Stimulated activated CD8-positive, alpha-beta memory T cell treated with anti-CD3 and anti-CD28 coated beads, Interleukin-12 subunit alpha, Interleukin-12 subunit beta, amount 100 ng/mL, for 1 hour (primary cell): ENCODE results near the gene PREB.
"Not testable (repeated sequence)": the region's sequence is repeated elsewhere in the genome, so short reads cannot be mapped to it uniquely, and the experiment has no call there.

Source experiments
- DNase-seq: peaks from one replicate; pipeline ENCODE4 v3.0.0-alpha.2; 2020; ENCODE audit warnings: low read depth

PREB gene

GRCh38 chr2:27125104-27125503 lies 9.3 kb downstream of the PREB start:
- DNase-seq, result no peak

DNA sequence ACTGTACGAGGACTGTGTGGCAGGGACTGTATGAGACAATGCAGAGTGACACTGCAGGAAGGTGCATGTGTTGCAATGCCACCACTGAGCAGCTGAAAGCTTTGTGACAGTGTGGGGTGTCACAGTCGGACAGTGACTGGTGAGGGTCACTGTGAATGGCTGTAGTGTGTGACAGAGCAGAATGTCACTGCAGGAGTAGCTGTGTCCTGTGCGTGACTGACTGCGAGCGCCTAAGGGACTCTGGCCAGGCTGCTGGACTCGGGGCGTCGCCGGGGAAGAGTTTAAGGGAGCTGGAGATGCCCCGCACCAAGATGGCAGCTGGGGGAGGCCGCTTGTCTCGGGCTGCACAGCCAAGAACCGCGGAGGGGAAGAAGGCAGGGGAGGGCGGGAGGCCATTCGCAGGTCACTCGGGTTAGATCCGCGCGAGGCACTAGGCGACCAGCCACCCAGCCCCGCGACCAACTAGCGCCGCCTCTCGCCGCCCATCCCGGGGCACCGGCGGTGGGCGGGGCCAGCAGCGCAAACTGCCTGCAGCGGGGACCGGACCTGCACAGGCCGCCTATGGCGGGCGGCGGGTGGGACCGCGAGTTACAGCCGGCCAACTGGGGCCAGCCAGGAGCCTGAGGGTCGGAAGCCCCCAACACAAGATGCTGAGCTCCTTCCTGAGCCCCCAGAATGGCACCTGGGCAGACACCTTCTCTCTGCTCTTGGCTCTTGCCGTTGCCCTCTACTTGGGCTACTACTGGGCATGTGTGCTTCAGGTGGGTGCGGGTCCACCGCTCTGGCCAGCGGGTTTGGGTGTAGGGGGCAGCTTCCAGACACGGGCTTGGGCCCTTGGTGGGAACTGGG lies 10.9 kb downstream of the PREB start, which contains the start of gene ABHD1:
ABHD1 (plus strand) TSS at position 514 of the 849 bp plus-strand sequence; CDS start at position 648, 134 bp downstream.
- DNase-seq, result peak; percentile 38

GRCh38 chr2:27122791-27123190 lies 11.6 kb downstream of the PREB start:
- DNase-seq, result no peak

- no peak for DNase-seq
Measured at GRCh38 chr2:27121906-27122305, 12.5 kb downstream of the PREB start.

DNA sequence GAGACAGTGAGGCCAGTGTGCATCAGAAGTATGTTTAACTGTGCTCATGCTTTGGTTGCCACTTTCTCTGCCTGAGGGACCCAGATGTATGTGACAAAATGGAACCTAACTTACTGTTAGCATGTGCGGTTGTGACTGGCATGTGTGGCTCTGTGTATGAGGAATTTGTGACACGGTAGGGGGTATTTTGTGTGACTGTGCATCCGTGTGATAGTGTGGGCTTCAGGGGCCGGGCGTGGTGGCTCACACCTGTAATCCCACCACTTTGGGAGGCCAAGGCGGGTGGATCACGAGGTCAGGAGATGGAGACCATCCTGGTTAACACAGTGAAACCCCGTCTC lies 15.1 kb downstream of the PREB start:
- DNase-seq, result not testable (repeated sequence)

- no peak for DNase-seq
Measured at GRCh38 chr2:27118525-27119329, 15.7 kb downstream of the PREB start, which contains the start of gene CGREF1. CGREF1 (minus strand) TSS chr2:27119128; CDS start chr2:27104366, 14,762 bp downstream.

- no peak for DNase-seq
Measured at GRCh38 chr2:27117995-27118524, 16.4 kb downstream of the PREB start.

DNA sequence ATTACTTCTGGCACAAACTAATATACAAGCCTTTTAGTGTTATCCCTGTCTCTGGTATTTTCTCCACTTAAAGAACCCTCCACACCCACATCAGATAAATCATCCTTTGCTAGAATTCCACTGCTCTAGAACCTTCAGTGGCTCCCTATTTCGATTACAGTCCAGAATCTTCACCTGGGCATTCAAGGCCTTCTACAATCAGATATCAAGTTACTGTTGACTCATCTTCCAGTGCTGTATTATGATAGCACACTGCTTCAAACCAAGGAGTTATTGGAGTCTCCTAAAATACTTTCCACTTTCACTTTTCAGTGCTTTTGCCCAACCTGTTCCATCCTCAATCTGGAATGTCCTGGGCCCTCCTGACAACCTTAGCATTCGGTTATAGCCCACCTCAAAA lies 18.9 kb downstream of the PREB start:
- DNase-seq, result no peak

- DNase-seq, result not testable (repeated sequence)
Measured at GRCh38 chr2:27111392-27112078, 22.9 kb downstream of the PREB start.

- DNase-seq, result not testable (repeated sequence)
Measured at GRCh38 chr2:27110603-27111352, 23.7 kb downstream of the PREB start.

DNA sequence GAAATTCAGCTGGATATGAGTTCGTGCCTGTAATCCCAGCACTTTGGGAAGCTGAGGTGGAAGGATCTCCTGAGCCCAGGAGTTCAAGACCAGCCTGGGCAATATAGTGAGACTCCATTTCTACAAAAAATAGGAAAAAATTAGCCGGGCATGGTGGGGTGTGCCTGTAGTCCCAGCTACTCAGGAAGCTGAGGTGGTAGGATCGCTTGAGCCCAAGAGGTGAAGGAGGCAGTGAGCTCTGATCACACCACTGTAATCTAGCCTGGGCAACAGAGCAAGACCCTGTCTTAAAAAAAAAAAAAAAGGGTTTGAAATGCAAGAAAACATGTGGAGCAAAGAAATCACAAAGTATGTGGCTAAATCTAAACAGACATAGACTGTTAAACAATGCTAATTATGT lies 25.4 kb downstream of the PREB start:
- no peak for DNase-seq

GRCh38 chr2:27108221-27108620 lies 26.2 kb downstream of the PREB start:
- DNase-seq, result no peak

- no peak for DNase-seq
Measured at GRCh38 chr2:27105981-27106380, 28.5 kb downstream of the PREB start.

GRCh38 chr2:27102329-27102728 lies 32.1 kb downstream of the PREB start:
- DNase-seq, result no peak

GRCh38 chr2:27100036-27100435 lies 34.4 kb downstream of the PREB start:
- DNase-seq, result no peak

GRCh38 chr2:27099334-27099955 lies 35.0 kb downstream of the PREB start:
- DNase-seq, result no peak

DNA sequence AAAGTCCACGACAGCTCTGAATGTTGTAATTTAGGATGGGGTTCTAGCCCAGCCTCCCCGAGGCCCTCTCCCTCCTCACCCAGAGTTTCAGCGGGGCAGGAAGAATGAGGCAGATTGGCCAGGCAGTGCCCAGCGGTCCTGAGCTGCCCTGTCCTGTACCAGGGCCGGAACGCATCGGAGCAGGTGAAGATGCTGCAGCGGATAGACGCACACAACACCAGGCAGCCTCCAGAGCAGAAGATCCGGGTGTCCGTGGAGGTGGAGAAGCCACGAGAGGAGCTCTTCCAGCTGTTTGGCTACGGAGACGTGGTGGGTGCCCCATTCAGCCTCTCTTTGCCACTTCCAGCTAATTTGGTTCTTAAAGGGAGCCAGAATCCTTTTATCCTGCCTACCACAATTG lies 37.1 kb downstream of the PREB start:
- no peak for DNase-seq

- DNase-seq, result no peak
Measured at GRCh38 chr2:27096748-27097297, 37.6 kb downstream of the PREB start.

DNA sequence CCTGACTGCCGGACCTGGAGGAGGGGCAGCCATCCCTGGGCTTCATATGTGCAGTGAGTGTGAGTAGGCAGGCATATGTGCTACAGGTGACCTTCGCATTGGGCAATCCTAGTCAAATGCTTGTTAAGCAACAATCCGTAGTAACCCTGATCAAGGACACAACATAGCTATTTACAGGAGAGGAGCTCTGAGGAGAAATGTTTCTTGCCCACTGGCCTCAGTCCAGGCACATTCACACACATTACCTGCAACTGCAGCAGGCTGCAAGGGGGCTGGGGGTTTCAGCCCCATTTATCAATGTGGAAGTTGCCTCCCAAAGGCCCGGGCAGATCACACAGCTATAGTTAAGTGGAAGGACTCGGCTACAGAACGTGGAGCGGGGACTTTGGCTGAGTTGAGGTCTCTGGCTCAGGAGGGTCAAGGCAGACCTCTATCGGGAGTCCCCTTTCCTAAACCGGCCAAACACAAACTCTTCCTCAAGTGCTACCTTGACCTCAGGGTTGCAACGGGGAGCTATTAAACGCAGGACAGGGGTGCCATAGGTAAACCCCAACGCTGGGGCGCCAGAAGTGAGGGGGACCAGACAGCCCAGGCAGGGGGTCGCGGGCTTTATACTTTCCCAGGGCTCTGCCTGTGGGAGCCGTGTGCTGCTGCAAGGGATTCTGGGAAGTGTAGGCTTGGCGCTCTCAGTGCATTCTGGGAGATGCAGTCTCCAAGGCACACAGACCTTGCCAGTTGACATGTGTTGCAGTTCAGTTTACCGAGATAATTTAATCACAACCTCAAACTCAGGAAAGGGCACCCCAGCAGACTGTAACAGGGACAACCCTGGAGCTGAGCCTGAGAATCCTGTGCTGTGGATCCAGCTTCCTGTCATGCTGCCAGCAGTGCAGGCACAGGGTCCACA lies 38.4 kb downstream of the PREB start:
- DNase-seq, result no peak

DNA sequence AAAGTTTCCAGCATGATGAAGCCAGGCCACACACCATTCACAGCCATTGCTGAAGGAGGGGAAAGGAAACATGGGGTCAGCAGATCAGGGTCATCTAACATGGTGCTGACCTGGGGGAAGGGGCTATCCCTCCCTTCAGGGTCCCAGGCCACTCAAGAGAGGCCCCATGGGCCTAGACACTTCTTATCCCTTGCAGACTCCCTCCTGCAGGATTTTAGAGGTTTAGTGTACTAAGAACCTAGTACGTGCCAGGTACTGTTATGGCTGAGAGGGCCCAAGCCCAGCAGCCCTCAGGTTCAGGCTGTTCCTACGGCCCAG lies 39.0 kb downstream of the PREB start:
- no peak for DNase-seq
